MM.1S (cell line): Measurements from ENCODE around the gene TMPRSS9.

Experiments
- DNase-seq: peaks from one replicate; pipeline ENCODE4 v3.0.0-alpha.2; 2015
- H2AFZ ChIP-seq: fragments of 300-600 bp; sonication (generic); 2 replicates; pipeline ENCODE4 v1.6.0; 2016; ENCODE audit warnings: antibody characterized with exemption, low read length
- H3F3A ChIP-seq: fragments of 300-600 bp; sonication (generic); 2 replicates; pipeline ENCODE4 v1.6.1; 2016; ENCODE audit warnings: mild to moderate bottlenecking, antibody characterized with exemption, low read length, moderate library complexity, mixed read lengths; ENCODE audit not compliant: insufficient read depth
- H3K27ac ChIP-seq: fragments of 300-600 bp; sonication (generic); 2 replicates; pipeline ENCODE4 v1.5.1; 2016; ENCODE audit warnings: mild to moderate bottlenecking, low read length
- H3K27me3 ChIP-seq: fragments of 300-600 bp; sonication (generic); replicated peaks from 2 replicates; pipeline ENCODE4 v1.6.0; 2016; ENCODE audit warnings: low read length; ENCODE audit not compliant: insufficient read depth
- H3K36me3 ChIP-seq: fragments of 300-600 bp; sonication (generic); replicated peaks from 2 replicates; pipeline ENCODE4 v1.6.1; 2016; ENCODE audit warnings: mild to moderate bottlenecking, low read length, mixed read lengths; ENCODE audit not compliant: insufficient read depth
- H3K4me1 ChIP-seq: fragments of 300-600 bp; sonication (generic); 2 replicates; pipeline ENCODE4 v1.6.1; 2016; ENCODE audit warnings: low read length, mixed read lengths
- H3K4me2 ChIP-seq: fragments of 300-600 bp; sonication (generic); 2 replicates; pipeline ENCODE4 v1.6.0; 2016; ENCODE audit warnings: low read depth, low read length
- H3K4me3 ChIP-seq: fragments of 300-600 bp; sonication (generic); 2 replicates; pipeline ENCODE4 v1.5.1; 2016; ENCODE audit warnings: low read length, mixed read lengths
- H3K79me2 ChIP-seq: fragments of 300-600 bp; sonication (generic); 2 replicates; pipeline ENCODE4 v1.6.1; 2016; ENCODE audit warnings: mixed run types, low read length, mixed read lengths
- H3K9ac ChIP-seq: fragments of 300-600 bp; sonication (generic); 2 replicates; pipeline ENCODE4 v1.6.1; 2016; ENCODE audit warnings: low read length, mixed read lengths
- H3K9me2 ChIP-seq: fragments of 300-600 bp; sonication (generic); replicated peaks from 2 replicates; pipeline ENCODE4 v1.6.1; 2016; ENCODE audit warnings: mild to moderate bottlenecking, low read length, mixed read lengths; ENCODE audit not compliant: insufficient read depth
- H3K9me3 ChIP-seq: fragments of 300-600 bp; sonication (generic); replicated peaks from 2 replicates; pipeline ENCODE4 v1.6.1; 2016; ENCODE audit warnings: mild to moderate bottlenecking, low read length, mixed read lengths; ENCODE audit not compliant: insufficient read depth
- H4K20me1 ChIP-seq: fragments of 300-600 bp; sonication (generic); 2 replicates; pipeline ENCODE4 v1.6.1; 2016; ENCODE audit warnings: mild to moderate bottlenecking, low read length, moderate library complexity, mixed read lengths; ENCODE audit not compliant: insufficient read depth
- CTCF ChIP-seq: fragments of 300-600 bp; sonication (generic); IDR thresholded peaks from 2 replicates; pipeline ENCODE4 v1.5.1; 2016; ENCODE audit warnings: antibody characterized with exemption, low read length, mixed read lengths
- EZH2 ChIP-seq: fragments of 300-600 bp; sonication (generic); optimal IDR thresholded peaks from 2 replicates; pipeline ENCODE3; 2017; ENCODE audit warnings: low read depth, mild to moderate bottlenecking, antibody characterized with exemption, low read length, mixed read lengths
- EZH2phosphoT487 ChIP-seq: fragments of 300-600 bp; sonication (generic); IDR thresholded peaks from 2 replicates; pipeline ENCODE4 v1.6.1; 2018; ENCODE audit warnings: antibody characterized with exemption, low read length

TMPRSS9 gene

GRCh38 chr19:2423071-2423914 lies 63.2 kb downstream of the TMPRSS9 start:
- H3K9me3 ChIP-seq = no peaks in the 10 kb centered on the region
- H3K27me3 ChIP-seq = no peaks in the 10 kb centered on the region
- peaks cover 10% of the 10 kb centered on the region; the same call in 1 of the 2 replicates for H3K36me3 ChIP-seq
- TF ChIP-seq EZH2phosphoT487 (no peak), EZH2 (no peak), CTCF (no peak)
- no peak overlapping the region for H3K9ac ChIP-seq
- no peak overlapping the region for H2AFZ ChIP-seq
- DNase-seq = no peak
- H3K27ac ChIP-seq = no peak overlapping the region
- peaks cover 8% of the 10 kb centered on the region; the same call in 1 of the 2 replicates for H3K4me1 ChIP-seq
- H3K9me2 ChIP-seq = no peaks in the 10 kb centered on the region
- H3K4me2 ChIP-seq = no peak overlapping the region
- H3K4me3 ChIP-seq = no peak overlapping the region
- H3K79me2 ChIP-seq = peaks cover 57% of the 10 kb centered on the region
- H4K20me1 ChIP-seq = peaks cover 2% of the 10 kb centered on the region; the same call in 1 of the 2 replicates
- peaks cover 9% of the 10 kb centered on the region for H3F3A ChIP-seq

- Histone ChIP-seq H3F3A (peaks cover 18% of the 10 kb centered on the region), H3K4me2 (no peak overlapping the region), H3K79me2 (peaks cover 63% of the 10 kb centered on the region), H3K4me3 (no peak overlapping the region), H3K36me3 (peaks cover 10% of the 10 kb centered on the region; the same call in 1 of the 2 replicates), H3K27ac (no peak overlapping the region), H3K9ac (no peak overlapping the region), H3K4me1 (peaks cover 8% of the 10 kb centered on the region; the same call in 1 of the 2 replicates), H3K9me3 (no peaks in the 10 kb centered on the region), H3K9me2 (no peaks in the 10 kb centered on the region), H2AFZ (no peak overlapping the region), H4K20me1 (peaks cover 2% of the 10 kb centered on the region; the same call in 1 of the 2 replicates), H3K27me3 (no peaks in the 10 kb centered on the region)
- no peak for DNase-seq
- no peak for TF ChIP-seq EZH2phosphoT487
- no peak for TF ChIP-seq CTCF
- no peak for TF ChIP-seq EZH2
Measured at GRCh38 chr19:2423915-2424685, 64.0 kb downstream of the TMPRSS9 start.

GRCh38 chr19:2424686-2425621 lies 64.9 kb downstream of the TMPRSS9 start:
- Histone ChIP-seq H3F3A (peaks cover 25% of the 10 kb centered on the region), H3K27me3 (no peaks in the 10 kb centered on the region), H3K79me2 (peaks cover 66% of the 10 kb centered on the region), H2AFZ (no peak overlapping the region), H3K36me3 (peaks cover 15% of the 10 kb centered on the region; the same call in 1 of the 2 replicates), H3K4me1 (peaks cover 8% of the 10 kb centered on the region; the same call in 1 of the 2 replicates), H3K4me3 (no peak overlapping the region), H3K9me2 (no peaks in the 10 kb centered on the region), H3K9ac (no peak overlapping the region), H4K20me1 (peaks cover 2% of the 10 kb centered on the region; the same call in 1 of the 2 replicates), H3K4me2 (no peak overlapping the region), H3K9me3 (no peaks in the 10 kb centered on the region), H3K27ac (no peak overlapping the region)
- TF ChIP-seq CTCF (no peak), EZH2phosphoT487 (no peak), EZH2 (no peak)
- DNase-seq = no peak
